T-helper 1 cell treated with Interleukin-12 subunit alpha and Interleukin-12 subunit beta and Interleukin-4 antibody, amounts not matched to agents 30 μg/mL and 1 μg/mL, for 36 hours (primary cell): ENCODE results near the gene RASSF10.
"Not testable (repeated sequence)": the region's sequence is repeated elsewhere in the genome, so short reads cannot be mapped to it uniquely, and the experiment has no call there.

ENCODE experiments used
- H3K27ac Mint-ChIP-seq: one replicate; pipeline ENCODE4 v1.8.0; 2021; ENCODE audit warnings: mild to moderate bottlenecking, mixed read lengths
- H3K27me3 Mint-ChIP-seq: one replicate; pipeline ENCODE4 v1.8.0; 2021; ENCODE audit warnings: low read depth, mixed read lengths
- H3K36me3 Mint-ChIP-seq: one replicate; pipeline ENCODE4 v1.8.0; 2021; ENCODE audit warnings: low read depth, mixed read lengths
- H3K4me1 Mint-ChIP-seq: one replicate; pipeline ENCODE4 v1.8.0; 2021; ENCODE audit warnings: low read depth, mixed read lengths
- H3K4me3 Mint-ChIP-seq: one replicate; pipeline ENCODE4 v1.8.0; 2021; ENCODE audit warnings: mild to moderate bottlenecking, moderate library complexity, mixed read lengths
- H3K9me3 Mint-ChIP-seq: one replicate; pipeline ENCODE4 v1.8.0; 2021; ENCODE audit warnings: mixed read lengths

The RASSF10 gene

DNA sequence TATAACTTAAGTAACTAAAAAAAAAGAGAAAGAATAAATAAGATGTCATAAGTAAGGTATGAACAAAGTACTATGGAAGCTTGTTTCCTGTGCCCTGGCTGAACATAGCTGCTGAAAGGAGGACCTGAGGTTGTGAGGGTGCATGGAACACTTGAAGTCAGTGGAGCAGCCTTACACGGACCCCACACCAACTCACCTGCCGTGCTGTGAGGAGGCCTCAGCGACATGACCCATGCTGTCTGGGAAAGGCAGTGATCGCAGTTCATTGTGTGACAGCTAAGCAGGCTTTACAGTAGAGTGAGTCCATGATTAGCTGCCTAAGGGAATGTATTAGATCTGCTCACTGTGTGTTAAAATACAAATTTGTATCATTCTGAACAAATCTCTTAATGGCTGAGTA, 17.6 kb downstream of the RASSF10 start:
- Mint-ChIP-seq H3K4me3 (no peak overlapping the region), H3K9me3 (no peaks in the 10 kb centered on the region), H3K27me3 (peaks cover 23% of the 10 kb centered on the region), H3K27ac (no peak overlapping the region), H3K4me1 (no peaks in the 10 kb centered on the region), H3K36me3 (no peaks in the 10 kb centered on the region)

DNA sequence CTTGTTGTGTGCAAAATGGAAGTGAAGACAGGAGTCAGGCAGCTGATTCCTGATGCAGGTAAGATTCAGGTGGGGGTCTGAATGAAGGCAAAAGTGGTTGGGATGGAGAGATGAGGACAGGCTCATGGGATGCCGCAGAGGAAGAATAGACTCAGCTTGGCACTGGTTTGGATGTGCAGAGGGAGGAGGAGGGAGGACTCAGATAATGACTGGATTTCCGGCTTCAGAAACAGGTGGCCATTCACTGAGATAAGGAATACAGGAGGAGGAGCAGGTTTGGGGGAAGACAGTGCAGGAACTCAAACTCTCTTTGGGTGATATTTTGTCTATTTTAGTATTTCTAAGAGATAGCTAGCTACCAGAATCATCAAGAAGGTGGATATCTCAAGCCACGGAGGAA, 19.2 kb downstream of the RASSF10 start:
- Mint-ChIP-seq H3K4me1 (no peaks in the 10 kb centered on the region), H3K27ac (no peak overlapping the region), H3K9me3 (no peaks in the 10 kb centered on the region), H3K27me3 (peaks cover 10% of the 10 kb centered on the region), H3K36me3 (no peaks in the 10 kb centered on the region), H3K4me3 (no peak overlapping the region)

DNA sequence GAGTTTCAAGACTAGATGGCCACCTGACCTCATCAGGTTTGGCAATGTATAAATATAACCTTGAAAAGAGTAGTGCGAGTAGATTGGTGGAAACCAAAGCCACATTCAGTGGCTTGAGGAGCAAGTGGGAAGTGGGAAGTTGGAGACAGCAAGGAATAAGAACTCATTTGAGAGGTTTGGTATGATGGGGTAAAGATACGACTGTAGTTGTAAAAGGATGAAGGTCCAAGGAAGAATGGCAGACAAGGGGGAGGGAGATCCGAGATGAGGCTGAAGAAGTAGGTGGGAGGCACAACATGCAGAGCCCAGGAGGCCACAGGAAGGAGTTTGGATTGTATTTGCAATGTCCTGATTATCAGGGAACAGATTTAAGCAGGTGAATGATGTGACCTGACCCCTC, 20.8 kb downstream of the RASSF10 start:
- Mint-ChIP-seq H3K4me1 (no peaks in the 10 kb centered on the region), H3K27me3 (peaks cover 5% of the 10 kb centered on the region), H3K36me3 (no peaks in the 10 kb centered on the region), H3K9me3 (no peaks in the 10 kb centered on the region), H3K27ac (no peak overlapping the region), H3K4me3 (no peak overlapping the region)

DNA sequence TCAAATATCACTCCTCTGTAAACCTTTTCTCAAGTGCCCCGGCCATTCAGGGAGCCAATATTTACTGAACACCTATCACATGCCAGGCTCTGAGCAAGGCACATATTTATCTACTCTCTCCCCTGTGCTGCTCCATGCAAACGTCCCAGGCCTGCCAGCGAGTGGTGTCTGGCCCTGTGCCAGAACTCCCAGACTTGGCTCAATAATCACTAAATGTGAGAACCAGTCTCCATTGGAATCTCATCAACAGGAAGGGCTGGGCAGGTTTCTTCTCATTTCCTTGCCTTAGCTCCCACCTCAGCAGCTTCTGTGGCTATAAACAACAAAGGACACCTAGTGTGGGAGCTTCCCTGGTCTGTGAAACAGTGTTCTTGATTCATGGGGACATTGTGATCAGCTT, 21.7 kb downstream of the RASSF10 start:
- H3K4me3 Mint-ChIP-seq = no peak overlapping the region
- H3K27me3 Mint-ChIP-seq = peaks cover 5% of the 10 kb centered on the region
- no peaks in the 10 kb centered on the region for H3K4me1 Mint-ChIP-seq
- H3K9me3 Mint-ChIP-seq = no peaks in the 10 kb centered on the region
- H3K36me3 Mint-ChIP-seq = no peaks in the 10 kb centered on the region
- no peak overlapping the region for H3K27ac Mint-ChIP-seq

DNA sequence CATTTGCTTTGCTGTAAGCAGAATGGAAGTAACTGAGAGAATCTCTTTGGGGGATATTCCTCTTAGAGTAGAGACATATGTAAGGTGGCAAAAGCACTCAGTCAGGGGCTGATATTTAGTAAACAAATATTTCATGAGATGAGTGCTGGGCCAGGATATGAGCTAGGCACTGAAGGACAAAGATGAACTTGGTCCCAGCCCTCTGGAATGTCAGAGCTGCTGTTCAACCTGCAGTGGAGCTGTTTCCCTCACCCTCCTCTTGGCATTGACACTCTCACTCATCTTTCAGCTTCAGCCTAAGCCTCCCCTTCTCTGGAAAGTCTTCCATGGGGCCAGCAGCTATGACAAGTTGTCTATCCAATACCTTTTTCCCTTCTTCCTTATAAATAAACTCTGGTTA, 22.2 kb downstream of the RASSF10 start:
- no peaks in the 10 kb centered on the region for H3K9me3 Mint-ChIP-seq
- peaks cover 5% of the 10 kb centered on the region for H3K27me3 Mint-ChIP-seq
- H3K27ac Mint-ChIP-seq = no peak overlapping the region
- no peak overlapping the region for H3K4me3 Mint-ChIP-seq
- no peaks in the 10 kb centered on the region for H3K36me3 Mint-ChIP-seq
- no peaks in the 10 kb centered on the region for H3K4me1 Mint-ChIP-seq

DNA sequence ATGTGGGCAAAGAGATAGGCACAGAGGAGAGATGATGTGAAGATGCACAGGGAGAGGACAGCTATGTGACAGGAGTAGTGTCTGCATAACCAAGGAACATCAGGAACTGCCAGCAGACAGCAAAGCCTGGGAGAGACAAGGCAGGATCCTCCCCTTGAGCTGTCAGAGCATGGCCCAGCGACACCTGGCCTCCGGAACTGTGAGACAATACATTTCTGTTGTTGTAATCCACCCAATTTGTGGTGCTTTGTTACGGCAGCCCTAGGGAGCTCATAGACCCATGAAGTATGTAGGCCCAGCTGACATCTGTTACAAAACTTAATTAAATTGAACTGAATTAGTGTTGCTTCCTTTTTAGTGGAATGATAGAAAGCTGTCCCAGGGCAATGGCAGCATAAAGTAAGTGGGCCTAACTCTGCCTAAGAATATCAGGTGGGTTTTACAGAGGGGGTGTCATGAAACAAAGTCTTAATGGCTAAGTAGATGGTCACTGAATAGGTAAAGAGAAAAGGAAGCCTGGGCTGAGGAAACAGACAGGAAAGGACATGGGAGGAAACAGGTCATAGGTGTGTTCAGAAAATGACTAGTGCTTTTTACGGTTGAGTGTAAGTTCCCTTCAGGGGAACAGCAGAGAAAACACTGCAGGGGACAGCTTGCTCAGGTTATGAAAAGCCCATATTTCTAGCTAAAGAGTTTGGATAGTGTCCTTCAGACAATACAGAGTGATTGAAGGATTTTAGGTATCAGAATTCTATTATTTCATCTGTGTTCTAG, 24.8 kb downstream of the RASSF10 start:
- H3K27ac Mint-ChIP-seq = no peak overlapping the region
- H3K36me3 Mint-ChIP-seq = no peaks in the 10 kb centered on the region
- no peaks in the 10 kb centered on the region for H3K9me3 Mint-ChIP-seq
- H3K4me1 Mint-ChIP-seq = no peaks in the 10 kb centered on the region
- H3K4me3 Mint-ChIP-seq = no peak overlapping the region
- H3K27me3 Mint-ChIP-seq = peaks cover 5% of the 10 kb centered on the region

DNA sequence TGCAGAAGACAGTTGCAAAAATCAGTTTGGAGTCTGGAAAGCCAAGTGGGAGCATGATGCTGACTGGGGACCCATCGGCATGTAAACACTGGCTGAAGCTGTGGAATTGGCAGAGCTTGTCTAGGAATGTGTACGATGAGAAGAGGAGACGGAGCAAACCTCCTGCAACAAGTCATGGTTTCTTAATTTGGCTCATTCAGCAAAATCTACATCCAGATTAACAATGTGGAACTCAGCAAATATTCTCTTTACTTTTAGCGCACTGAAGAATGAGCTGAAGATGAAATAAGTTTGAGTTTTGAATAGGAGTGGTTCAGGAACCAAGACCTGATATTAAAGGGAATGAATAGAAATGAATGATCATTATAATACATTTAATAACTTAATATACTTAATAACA, 26.6 kb downstream of the RASSF10 start:
- Mint-ChIP-seq H3K9me3 (no peaks in the 10 kb centered on the region), H3K4me3 (no peak overlapping the region), H3K27ac (no peak overlapping the region), H3K27me3 (peaks cover 9% of the 10 kb centered on the region), H3K36me3 (no peaks in the 10 kb centered on the region), H3K4me1 (no peaks in the 10 kb centered on the region)

DNA sequence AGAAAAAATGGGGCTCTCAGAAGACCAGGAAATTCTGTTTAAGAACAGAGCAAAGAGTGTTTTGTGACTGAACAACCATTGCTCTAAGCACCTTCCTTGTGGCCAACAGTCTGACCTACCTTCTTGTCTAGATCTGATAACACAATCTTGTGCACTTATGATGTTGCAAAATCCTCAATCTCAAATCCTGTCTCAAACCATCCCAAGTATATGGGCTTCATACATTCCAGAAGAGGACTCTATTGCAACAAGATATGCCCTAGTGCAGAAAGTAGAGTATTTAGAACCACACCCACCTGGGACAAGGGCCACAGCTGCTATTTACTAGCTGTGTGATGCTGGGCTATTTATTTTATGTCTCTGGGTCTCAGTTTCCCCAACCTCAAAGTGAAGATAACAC, 27.1 kb downstream of the RASSF10 start:
- H3K27ac Mint-ChIP-seq = no peak overlapping the region
- no peaks in the 10 kb centered on the region for H3K4me1 Mint-ChIP-seq
- no peaks in the 10 kb centered on the region for H3K9me3 Mint-ChIP-seq
- peaks cover 13% of the 10 kb centered on the region for H3K27me3 Mint-ChIP-seq
- no peaks in the 10 kb centered on the region for H3K36me3 Mint-ChIP-seq
- no peak overlapping the region for H3K4me3 Mint-ChIP-seq

DNA sequence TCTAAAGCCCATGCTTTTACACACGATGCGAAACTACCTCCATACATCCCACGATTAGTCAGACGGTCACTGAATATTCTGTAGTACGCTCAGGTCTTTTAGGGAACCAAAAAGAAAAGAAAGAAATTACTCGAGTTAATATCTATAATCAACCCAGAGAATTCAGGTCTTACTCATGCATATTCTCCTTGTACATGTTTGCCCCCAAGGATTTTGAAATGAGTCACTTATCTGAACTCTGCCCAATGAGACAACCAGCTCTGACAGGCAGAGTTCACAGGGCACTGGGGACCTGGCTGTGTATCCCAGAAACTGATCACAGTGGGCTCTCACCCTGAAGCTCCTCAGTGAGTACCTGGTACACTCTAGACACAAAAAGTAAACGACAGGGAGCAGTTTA, 29.2 kb downstream of the RASSF10 start:
- H3K27ac Mint-ChIP-seq = no peak overlapping the region

DNA sequence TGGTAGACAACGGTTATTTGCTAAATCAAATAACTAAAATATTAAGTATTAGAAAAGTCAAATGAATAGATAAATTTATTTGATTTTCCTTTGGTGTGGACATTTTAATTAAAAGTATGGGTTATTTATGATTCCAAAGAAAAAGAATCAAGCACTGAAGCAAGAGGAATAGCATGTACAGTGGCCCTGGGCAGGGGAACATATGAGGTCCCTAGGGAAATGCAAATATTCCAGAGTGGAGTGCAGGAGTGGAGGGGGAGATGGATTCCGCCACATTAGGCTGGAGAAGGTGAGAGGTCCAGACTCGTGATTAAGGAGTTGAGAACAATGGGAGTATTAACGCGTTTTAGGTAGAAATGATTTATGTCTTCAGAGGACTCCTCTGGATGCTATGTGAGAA, 30.0 kb downstream of the RASSF10 start:
- Mint-ChIP-seq H3K27me3 (peaks cover 12% of the 10 kb centered on the region), H3K27ac (no peak overlapping the region)

More for the DNA sequence above, 29.2 kb downstream of the RASSF10 start:
- Mint-ChIP-seq H3K4me3 (no peak overlapping the region), H3K4me1 (no peaks in the 10 kb centered on the region), H3K27me3 (peaks cover 15% of the 10 kb centered on the region), H3K9me3 (no peaks in the 10 kb centered on the region), H3K36me3 (no peaks in the 10 kb centered on the region)

DNA sequence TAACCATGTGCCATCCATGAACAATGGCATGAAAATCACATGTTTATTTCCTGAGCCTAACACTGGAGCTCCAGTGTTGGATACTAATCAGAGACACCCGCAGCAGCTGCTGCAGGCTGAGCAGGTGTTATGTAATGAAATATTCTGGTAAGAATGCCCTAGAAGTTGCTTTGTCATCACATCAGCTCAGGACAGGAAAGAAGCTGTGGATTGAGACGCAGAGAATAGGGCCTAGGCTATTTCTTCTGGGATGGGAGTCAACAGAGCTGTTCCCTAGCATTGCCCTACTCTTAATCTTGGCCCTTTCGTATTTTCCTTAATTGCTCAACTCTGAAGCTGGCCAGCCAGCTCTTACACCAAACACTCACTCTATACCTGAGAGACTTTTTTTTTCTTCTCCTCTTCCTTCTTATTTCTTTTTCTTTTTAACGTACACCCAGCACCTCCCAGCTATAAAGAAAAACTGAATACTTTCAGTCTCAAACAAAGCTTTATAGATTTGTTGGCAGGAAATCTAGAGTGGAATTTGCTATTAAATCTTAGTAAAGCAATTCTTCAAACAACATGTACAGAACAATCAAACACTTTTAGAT, 31.9 kb downstream of the RASSF10 start:
- H3K4me1 Mint-ChIP-seq = no peaks in the 10 kb centered on the region
- peaks cover 10% of the 10 kb centered on the region for H3K27me3 Mint-ChIP-seq
- no peaks in the 10 kb centered on the region for H3K36me3 Mint-ChIP-seq
- no peak overlapping the region for H3K27ac Mint-ChIP-seq
- H3K9me3 Mint-ChIP-seq = no peaks in the 10 kb centered on the region
- no peak overlapping the region for H3K4me3 Mint-ChIP-seq

More for the DNA sequence above, 30.0 kb downstream of the RASSF10 start:
- Mint-ChIP-seq H3K36me3 (no peaks in the 10 kb centered on the region), H3K4me3 (no peak overlapping the region), H3K9me3 (no peaks in the 10 kb centered on the region), H3K4me1 (no peaks in the 10 kb centered on the region)

DNA sequence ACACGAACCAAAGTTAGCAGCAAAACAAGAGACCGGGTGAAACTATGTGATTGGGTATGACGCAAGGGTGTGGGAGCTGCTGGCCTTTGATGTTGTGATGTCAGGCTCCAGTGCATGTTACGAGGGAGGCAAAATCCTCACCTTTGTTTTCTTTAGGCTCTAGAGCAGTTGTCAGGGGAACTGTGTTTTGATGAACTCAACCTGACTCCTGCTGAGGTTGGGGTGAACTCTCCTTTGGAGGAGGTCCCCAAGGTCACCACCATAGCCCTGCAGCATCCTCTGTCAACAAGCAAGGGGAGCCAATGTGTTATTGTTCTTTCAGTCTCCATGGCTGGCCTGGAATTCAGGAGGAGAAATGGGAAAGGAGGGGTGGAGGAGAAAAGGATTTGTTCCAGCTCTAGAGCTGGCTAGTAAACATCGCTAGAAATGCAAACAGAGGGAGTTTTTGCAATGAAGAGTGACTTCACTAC, 33.8 kb downstream of the RASSF10 start:
- H3K4me1 Mint-ChIP-seq = no peaks in the 10 kb centered on the region

DNA sequence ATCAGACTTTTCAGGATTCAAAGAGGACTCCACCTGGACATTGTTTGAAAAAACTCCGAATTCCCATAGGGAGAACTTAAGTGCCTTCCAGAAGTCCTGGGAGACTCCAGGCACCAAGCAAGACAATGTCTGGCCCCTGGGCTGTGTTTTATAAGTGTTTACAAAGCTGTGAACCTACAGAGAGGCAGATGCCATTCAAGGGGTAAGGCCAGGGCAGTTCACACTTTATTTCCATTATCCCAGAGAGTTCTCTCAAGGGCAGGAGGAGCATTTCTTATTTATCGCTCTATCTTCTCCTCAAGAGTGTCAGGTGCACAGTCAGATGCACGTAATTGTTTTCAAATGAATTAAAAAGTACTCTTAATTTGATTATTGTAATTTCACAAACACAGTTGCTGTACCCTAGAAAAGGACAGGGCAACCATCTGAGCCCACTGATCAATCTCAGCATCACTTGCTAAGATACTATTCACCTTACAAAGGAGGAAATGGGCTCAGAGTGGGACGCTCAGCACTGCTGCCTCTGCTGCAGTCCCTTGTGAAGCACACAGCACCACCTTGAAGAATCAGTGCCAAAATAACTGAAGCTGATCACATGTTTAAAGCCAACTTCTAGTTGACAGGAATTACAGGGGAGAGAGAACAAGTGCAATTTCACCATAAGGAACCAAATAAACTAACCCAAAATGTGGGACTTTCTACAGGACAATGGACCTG, 35.0 kb downstream of the RASSF10 start:
- H3K9me3 Mint-ChIP-seq = no peaks in the 10 kb centered on the region
- no peaks in the 10 kb centered on the region for H3K4me1 Mint-ChIP-seq
- H3K27me3 Mint-ChIP-seq = peaks cover 10% of the 10 kb centered on the region
- no peaks in the 10 kb centered on the region for H3K36me3 Mint-ChIP-seq
- no peak overlapping the region for H3K27ac Mint-ChIP-seq
- H3K4me3 Mint-ChIP-seq = no peak overlapping the region

More for the DNA sequence above, 33.8 kb downstream of the RASSF10 start:
- Mint-ChIP-seq H3K27me3 (peaks cover 10% of the 10 kb centered on the region), H3K36me3 (no peaks in the 10 kb centered on the region), H3K4me3 (no peak overlapping the region), H3K27ac (no peak overlapping the region), H3K9me3 (no peaks in the 10 kb centered on the region)

DNA sequence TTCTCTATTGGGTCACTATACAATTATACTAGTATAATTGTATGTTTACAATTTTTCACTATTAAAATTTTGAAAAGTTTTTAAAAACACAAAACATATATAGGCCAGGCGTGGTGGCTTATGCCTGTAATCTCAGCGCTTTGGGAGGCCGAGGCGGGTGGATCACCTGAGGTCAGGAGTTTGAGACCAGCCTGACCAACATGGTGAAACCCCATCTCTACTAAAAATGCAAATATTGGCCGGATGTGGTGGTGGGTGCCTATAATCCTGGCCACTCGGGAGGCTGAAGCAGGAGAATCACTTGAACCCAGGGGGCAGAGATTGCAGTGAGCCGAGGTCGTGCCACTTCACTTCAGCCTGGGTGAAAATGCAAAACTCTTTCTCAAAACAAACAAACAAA, 36.0 kb downstream of the RASSF10 start:
- not testable (repeated sequence) for H3K9me3 Mint-ChIP-seq, H3K36me3 Mint-ChIP-seq, H3K27me3 Mint-ChIP-seq, H3K27ac Mint-ChIP-seq, H3K4me3 Mint-ChIP-seq, H3K4me1 Mint-ChIP-seq

DNA sequence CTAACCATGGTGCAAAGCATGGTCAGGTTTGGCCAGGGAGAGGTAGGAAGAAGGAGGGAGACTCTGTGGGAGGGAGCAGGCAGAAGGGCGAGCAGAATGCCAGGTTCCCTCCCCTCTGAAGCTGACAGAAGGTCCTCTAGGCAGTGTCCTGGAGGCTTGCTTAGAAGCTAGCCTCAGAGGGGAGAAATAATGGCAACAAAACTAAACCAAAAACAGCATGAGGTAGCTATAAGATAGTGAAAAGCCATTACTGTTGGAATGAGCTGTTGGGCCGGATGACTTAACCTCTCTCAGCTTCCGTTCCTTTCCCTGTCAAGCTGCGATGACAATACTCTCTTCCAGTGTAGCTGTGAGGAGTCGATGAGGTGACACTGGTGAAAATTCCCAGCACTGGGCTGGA, 36.6 kb downstream of the RASSF10 start:
- H3K4me3 Mint-ChIP-seq = no peak overlapping the region
- no peaks in the 10 kb centered on the region for H3K4me1 Mint-ChIP-seq
- no peak overlapping the region for H3K27ac Mint-ChIP-seq
- H3K36me3 Mint-ChIP-seq = no peaks in the 10 kb centered on the region
- H3K27me3 Mint-ChIP-seq = peaks cover 11% of the 10 kb centered on the region
- H3K9me3 Mint-ChIP-seq = no peaks in the 10 kb centered on the region
